NCI-H146 treated with DMSO at 0.1 percent for 48 hours (cell line): ENCODE data around the gene EGF.
"Not testable (repeated sequence)": the region's sequence is repeated elsewhere in the genome, so short reads cannot be mapped to it uniquely, and the experiment has no call there.

Source experiments
- DNase-seq: peaks from one replicate; lab custom pipeline; 2025; ENCODE audit not compliant: unreplicated experiment; lab: John Stamatoyannopoulos, UW

The EGF gene

GRCh38 chr4:110025718-110026117, 113.0 kb downstream of the EGF start:
- no peak for DNase-seq

DNA sequence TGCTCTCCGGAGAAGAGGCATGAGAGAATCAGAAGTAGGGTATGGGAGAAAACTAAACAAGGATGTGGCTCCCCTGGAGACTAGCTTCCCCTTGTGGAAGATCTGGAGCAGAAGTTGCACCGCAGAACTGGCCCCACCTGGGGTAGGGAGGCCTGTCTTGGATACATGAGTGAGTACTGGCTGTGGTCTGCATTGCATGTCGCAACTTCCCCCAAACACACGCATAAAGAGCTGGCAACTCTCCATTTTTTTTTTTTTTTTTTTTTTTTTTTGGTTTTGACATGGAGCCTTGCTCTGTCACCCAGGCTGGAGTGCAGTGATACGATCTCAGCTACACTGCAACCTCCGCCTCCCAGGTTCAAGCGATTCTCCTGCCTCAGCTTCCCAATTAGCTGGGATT, 119.9 kb downstream of the EGF start:
- no peak for DNase-seq

DNA sequence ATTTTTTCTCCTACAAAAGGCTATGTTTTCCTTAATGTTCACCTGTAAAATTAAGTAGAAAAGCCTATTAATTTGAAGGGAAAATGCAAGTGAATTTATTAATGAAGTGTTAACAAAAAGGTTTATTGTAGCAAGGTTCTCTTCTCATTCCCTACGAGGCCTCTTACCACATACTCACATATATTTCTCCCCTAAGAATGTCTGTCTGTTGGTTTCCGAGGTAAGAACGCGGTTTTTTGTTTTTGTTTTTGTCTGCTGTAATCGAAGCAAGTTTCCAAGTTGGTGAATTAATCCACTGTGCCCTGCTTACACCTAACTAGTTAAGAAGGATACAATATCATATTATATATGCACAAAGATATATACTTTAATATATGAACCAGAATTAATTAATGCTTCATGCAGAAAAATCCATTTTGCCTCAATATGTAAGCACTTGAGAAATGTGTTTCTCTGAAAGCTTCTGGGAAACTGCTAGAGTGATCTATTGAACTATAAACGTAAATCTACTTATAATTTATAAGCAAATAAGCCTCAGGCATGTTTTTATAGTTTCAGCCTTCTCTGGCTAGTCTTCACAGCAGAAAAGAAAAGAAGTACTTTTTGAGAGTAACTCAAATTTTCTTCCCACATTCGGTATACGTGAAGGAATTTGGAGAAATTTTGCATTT, 120.8 kb downstream of the EGF start:
- DNase-seq = no peak

DNA sequence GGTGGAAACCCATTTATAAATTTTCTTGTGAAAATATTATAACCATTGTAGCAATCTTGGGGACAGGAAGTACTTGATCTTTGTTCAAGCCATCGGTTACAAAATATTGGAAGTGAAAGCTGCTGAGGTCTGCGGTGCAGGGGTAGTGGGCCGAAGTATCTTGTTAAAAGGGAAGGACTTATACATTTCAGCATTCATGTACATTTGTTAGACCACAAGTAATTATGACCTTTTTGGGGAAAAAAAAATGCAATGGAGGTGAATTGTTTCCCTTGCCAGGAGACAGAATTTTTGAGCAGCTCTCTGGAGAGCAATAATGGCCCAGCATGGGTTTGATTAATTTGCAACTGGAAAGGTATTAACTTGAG, 121.3 kb downstream of the EGF start:
- no peak for DNase-seq

- not testable (repeated sequence) for DNase-seq
These were observed 126.5 kb downstream of the EGF start for GRCh38 chr4:110039164-110039563.

- no peak for DNase-seq
These were observed 129.1 kb downstream of the EGF start for GRCh38 chr4:110041735-110042134.

GRCh38 chr4:110042545-110043517, 130.1 kb downstream of the EGF start:
- no peak for DNase-seq

GRCh38 chr4:110046588-110047049, 133.9 kb downstream of the EGF start:
- DNase-seq = no peak

- DNase-seq = no peak
These were observed 137.6 kb downstream of the EGF start for GRCh38 chr4:110049951-110050925.

DNA sequence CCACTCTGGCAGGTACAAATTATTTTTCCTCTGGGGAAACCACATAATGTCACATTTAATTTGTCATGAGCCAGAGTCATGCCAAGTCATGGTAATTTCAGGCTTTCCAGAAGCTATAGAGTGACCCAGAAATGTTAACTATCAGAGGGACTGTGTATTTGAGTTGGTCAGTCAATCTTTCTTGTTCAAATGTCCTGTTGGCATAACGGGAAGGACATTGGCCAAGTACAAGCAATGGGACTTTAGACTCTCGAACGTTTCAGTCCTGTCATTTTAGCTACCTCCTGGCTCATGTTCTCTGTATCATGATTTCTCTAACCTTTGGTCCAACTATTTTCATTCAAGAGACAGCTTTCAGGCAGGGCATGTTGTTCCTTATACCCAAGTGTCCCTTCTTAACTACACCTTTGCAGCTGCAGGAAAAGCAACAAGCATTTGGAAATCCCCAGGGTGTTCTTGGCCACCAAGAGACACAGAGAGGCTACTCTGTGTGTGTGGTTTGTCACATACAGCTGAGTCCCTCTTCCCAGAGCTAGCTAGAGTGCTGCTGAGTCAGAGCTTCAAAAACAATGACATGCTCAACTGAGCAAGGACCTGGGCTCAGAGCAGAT, 142.6 kb downstream of the EGF start:
- DNase-seq = no peak

DNA sequence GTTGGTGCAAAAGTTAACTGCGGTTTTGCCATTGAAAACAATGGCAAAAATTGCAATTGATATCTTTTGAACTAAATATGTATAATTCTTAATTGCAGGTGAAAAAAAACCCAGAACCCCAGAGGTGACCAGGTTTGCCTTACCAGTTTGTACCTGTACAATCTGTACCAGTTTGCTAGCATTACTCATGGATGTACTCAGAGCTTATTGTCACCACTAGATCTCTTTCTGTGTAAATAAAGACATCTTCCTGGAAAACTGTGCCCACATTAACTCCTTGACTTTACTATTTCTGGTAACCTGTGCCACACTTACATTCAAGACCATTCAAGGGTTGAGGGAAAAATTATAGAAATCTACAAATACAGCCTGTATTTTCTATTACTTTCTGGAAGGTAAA, 146.0 kb downstream of the EGF start:
- no peak for DNase-seq

DNA sequence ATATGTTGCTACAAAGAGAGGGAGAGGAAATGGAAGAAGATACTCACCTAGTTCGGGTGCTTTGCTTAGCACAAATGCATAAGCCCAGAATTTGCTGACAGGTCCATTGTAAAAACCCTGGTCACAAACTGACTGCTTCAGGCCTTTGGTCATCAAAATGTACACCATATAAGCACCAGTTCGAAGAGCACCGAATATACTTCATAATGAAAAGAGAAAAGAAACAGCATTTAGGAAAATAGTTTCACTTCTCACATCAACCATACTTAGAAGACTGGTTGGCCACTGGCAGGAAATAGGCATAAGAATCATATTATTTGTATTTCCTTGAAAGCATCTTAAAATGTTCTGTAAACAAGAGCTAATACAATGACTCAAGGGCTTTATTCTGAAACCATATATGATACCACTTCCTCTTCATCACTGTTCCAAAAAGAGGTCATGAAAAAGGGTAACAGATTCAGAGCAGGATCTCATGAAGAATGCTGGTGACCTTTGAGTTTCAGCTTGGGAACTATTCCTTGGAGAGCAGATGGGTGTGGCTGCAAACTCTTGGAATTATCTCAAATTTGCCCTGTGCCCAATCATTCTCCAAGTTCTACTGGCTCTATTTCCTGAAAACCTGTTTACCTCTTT, 147.0 kb downstream of the EGF start:
- no peak for DNase-seq

- no peak for DNase-seq
These were observed 148.4 kb downstream of the EGF start for GRCh38 chr4:110061076-110061475.
